CD4-positive, alpha-beta T cell treated with Interleukin-10 for 1 hour (primary cell): ENCODE measurements around the gene ENGASE.

Source experiments
- DNase-seq: peaks from one replicate; pipeline ENCODE4 v3.0.0-alpha.2; 2020

Gene ENGASE

GRCh38 chr17:79117905-79118487 lies 43.4 kb downstream of the ENGASE start:
- no peak for DNase-seq

GRCh38 chr17:79118924-79119323 lies 44.3 kb downstream of the ENGASE start:
- DNase-seq, result no peak

DNA sequence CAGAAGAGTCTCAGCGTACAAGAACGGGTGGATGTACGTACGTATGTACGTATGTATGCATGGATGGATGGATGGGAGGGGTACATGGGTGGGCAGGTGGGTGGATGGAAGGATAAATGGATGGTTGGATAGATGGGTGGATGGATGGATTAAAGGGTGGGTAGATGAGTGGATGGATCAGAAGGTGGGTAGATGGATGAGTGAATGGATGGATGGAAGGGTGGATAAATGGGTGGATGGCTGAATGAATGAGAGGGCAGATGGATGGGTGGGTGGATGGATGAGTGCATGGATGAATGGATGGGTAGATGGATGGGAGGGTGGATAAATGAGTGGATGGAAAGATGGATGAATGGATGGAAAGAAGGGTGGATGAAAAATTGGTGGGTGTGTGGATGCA lies 45.6 kb downstream of the ENGASE start:
- no peak for DNase-seq

DNA sequence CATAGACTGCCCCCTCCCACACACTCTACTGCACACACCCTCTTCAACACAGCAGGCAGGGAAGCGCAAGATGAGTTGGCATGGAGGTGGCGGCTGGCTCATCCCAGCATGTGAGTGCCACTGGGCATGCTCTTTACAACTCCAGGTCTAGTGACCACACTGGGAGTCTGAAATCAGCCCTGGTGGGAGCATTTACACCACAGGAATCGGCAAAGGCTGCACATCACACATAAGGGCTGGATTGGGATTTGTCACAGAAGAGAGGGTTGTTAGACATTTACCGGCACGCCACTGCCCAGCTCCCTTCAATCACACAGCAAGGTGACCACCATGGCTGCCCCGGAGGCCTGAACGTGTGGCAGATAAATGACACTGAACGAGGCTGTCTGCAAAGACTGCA lies 49.4 kb downstream of the ENGASE start:
- no peak for DNase-seq

- DNase-seq, result no peak
Observed at GRCh38 chr17:79124513-79125209, 50.0 kb downstream of the ENGASE start.

DNA sequence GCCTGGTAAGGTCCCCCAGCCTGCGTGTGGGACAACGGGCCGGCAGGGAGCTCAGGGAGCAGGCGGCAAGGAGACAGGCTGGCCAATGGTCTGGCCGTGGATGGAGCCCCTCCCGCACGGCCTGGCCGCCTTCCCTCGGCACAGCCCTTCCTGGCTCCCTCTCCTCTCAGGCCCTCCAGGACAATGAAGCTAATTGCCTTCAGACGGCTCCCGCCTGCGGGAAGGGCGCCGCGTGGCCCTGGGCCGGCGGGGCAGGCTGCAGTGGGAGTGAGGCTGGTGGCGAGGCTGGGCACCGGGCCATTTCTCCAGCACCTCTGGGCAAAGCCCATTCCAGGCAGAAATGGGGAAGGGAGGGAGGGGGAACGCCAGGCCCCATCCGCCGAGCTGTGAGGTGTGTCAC lies 50.9 kb downstream of the ENGASE start:
- DNase-seq, result no peak

DNA sequence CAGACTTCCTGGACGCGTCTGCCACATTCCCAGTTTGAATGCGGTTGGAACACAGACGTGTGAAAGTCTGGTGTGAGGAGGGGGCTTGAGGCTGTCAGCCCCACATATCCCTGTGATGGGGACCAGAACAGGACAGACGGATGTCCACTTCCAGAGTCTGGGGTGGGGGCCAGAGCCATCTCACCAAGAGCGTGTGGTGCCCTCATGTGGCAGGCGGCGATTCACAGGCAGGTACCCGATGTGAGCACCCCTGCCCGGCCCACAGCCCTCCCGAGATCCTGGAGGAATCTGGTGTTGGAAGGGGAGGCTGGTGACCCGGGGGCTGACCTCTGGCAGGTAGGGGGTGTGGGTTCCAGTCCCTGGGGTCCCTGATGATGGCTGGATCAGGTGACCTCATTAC lies 51.5 kb downstream of the ENGASE start:
- no peak for DNase-seq

DNA sequence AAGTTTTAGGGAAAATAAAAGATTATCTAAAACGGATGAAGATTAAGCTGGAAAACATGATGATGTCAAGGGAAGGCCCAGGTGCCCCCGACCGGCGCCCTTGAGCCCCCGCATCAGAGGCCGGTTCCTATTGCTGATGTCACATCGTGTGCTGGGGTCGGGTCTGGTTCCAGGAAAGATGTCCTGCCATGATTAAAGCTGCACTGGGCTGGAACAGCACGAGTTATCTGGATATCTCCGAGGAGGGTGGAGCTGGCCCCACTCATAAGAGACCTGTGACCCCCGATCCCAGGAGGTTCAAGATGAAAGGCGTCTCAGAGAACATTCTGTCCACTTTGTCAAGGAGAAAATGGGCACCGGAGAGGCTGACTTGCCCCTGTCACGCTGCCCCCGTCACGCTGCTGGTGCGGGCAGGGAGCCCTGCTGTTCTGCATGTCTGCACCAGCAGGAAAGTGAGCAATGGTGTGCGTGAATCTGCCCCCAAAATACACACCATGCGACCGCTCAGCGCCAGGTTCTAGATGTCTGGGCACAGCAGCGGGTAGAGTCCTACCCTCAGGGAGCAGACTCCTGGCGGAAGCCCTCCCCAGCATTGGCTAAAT lies 53.0 kb downstream of the ENGASE start:
- no peak for DNase-seq

DNA sequence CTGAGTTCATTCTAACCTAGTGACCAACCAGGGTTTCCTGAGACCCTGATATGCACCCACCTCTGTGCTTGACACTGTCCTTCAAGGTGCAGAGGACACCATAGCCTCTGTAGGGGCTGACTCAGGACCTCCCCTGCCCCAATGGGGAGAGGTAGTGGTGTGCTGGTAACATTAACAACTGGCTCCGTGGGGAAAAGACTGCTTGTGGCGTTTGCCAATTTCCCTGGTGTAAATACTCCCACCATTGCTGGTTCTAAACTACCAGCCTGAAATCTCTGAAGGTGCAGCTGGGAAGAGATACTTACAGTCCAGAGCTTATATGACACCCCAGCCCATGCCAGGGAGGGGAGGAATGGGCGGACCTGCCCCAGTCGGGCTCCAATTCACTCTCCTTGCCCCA lies 54.9 kb downstream of the ENGASE start:
- DNase-seq, result no peak

DNA sequence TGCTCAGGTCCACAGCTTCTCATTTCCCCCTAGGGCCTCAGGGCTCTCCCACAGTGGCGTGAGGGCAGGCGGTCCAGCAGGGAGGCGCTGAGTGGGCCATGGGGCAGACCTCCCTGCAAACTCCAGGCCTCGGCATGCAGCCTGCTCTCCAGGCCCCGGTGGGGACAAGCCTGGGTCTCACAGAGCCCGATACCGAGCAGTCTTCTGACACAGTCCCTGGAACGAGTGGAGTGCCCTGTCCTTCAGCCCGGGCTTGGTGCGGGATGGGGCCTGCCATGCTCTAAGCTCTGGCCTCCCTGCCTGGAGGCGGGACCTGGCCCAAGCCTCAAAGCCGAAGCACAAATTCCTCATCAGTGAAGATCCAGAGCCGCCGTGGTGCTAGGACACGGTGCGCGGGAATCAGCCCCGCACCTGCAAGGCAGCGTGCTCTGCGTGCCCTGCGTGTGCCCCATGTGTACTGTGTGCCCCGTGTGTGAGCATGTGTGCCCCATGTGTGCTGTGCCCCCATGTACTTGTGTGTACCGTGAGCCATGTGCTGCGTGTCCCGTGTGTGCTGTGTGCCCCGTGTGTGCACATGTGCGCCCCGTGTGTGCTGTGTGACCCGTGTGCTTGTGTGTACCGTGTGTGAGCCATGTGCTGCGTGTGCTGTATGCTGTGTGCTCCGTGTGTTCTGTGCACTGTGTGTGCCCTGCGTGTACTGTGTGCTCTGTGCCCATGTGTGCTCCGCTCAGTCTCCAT lies 56.1 kb downstream of the ENGASE start:
- DNase-seq, result no peak

DNA sequence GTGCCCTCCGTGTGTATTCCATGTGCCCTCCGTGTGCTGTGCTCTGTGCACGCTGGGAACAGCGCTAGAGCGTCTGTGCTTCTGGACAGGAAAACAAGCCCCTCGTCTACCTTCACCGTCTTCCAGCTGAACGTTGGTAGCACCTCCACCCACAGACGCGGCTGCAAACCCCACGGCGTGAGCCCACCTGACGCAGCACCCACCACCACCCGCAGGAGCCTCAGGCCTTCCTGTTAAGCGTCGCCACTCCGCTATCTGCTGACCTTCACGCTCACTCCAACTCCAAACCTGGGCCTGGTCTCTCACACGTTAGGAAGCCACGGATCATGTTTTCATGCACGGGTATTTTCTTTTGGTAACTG lies 56.6 kb downstream of the ENGASE start:
- no peak for DNase-seq

DNA sequence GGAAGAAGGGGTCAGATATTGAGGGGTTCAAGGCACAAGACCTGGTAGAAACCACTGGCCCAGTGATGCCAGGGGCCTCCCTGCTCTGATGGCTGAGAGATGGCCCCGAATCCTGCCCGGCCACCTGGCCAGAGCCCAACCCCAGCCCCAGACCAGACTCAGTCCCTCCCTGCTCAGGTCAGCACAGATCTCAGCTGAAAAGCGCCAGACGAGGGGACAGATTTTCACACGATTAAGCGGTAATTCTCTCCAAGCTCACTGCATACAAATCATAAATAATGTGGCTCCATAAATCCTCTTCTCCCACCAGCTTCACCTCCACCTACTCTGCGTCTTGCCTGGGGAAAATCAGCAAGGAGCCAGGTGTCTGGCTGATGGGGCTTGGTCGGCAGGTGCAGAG lies 57.1 kb downstream of the ENGASE start:
- DNase-seq, result no peak

DNA sequence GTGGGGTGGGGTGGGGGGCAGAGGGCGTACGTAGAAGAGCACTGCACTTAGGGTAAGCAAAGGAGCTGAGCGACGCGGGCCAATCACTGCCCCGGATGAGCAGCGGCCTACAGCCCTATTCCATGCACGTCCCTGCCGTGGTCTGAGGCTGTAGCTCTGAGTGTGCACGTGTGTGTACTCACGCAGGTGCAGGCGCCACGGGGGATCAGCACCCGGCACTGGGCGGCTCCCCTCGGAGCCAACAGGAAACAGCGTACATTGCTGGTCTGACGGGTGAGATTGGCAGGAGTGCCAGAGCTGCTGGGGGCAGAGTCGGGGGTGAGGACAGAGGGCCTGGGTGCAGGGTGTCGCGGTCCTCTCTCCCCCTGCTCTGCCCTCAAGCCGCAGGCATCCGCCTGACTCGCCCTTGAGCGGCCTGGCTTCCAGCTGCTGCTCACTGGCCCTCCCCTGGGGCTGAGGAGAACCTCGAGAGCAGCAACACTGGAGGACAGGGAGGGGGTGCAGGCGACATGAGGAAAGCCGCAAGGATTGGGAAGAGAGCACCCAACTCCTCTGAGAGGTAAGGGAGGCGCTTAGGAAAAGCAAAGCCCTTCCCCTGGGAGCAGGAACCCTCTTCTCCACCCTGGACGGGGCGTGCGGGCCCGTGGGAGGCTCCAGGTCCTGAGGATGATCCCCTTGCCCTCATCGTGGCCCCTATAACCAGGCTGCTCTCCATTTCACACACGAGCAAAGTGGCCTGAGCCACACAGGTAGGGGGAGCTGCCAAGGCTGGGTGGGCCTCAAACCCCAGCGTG lies 57.8 kb downstream of the ENGASE start:
- DNase-seq, result no peak

- no peak for DNase-seq
Observed at GRCh38 chr17:79133214-79133613, 58.6 kb downstream of the ENGASE start.

DNA sequence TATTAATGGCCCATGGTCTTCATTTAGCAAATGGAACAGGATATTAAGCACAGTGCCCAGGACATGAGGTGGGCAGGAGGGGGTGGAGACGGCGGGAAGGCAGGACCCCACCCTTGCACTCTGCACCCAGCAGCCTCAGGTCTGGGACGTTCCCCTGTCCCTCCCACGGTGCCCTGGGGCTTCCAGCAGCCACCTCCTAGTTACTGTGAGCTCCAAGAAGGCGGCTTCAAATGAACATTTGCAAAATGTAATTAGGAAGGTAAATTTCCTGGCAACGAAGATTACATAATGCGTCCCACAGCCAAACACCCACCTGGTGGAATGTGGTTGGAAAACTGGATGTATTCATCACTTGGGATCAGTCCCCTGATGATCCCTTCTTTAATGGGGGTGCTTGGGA lies 59.4 kb downstream of the ENGASE start:
- no peak for DNase-seq

GRCh38 chr17:79135011-79135410 lies 60.4 kb downstream of the ENGASE start:
- no peak for DNase-seq

- no peak for DNase-seq
Observed at GRCh38 chr17:79135628-79136405, 61.2 kb downstream of the ENGASE start.
